Right lobe of liver (tissue), 4 donors: ENCODE measurements around the gene AUH.

Experiments
- CTCF ChIP-seq, 4 donors: fragments of 200-600 bp in 3 of 4; fragments of 450-650 bp in 1 of 4; IDR thresholded peaks; one replicate each; pipeline versions ENCODE4 v1.5.1 to v1.8.0; 2016 to 2022; ENCODE audit warnings: antibody characterized with exemption in 4 of 4, mild to moderate bottlenecking in 2 of 4
- POLR2A ChIP-seq: fragments of 450-650 bp; IDR thresholded peaks from one replicate; pipeline ENCODE4 v1.6.1; 2017; ENCODE audit warnings: antibody characterized with exemption, mild to moderate bottlenecking
- donor health status: DM: no; HTN: no; CAD: no.
- donor health status: DM: no; HTN: no; CAD: no.
- donor health status: DM: no; HTN: yes; CAD: no.

- TF ChIP-seq CTCF (IDR thresholded peaks at IDR 0.05) (no peak), POLR2A (no peak)
These were observed 152.9 kb downstream of the AUH start for GRCh38 chr9:91208837-91209236.
